ENCODE data around the gene SLC22A14. TPM values are rescaled to one million over a fixed set of nuclear protein-coding genes. Genes with fewer than 3 reads are reported as not detected.
A peak's percentile ranks its signal among the peaks of the same experiment; 100 is the strongest.
"Not testable (repeated sequence)": the region's sequence is repeated elsewhere in the genome, so short reads cannot be mapped to it uniquely, and the experiment has no call there.

Gene SLC22A14
- total RNA-seq, 2 donors from 2014 or later = 0.28 TPM; not detected in 1

- Mint-ChIP-seq H3K4me3 (no peak overlapping the region), H3K27ac (no peak overlapping the region), H3K9me3 (no peaks in the 10 kb centered on the region), H3K27me3 (peaks cover 12 to 25% of the 10 kb centered on the region in 2 donors), H3K4me1 (ENCODE audit: low read depth in 2 of 2) (no peaks in the 10 kb centered on the region), H3K36me3 (no peaks in the 10 kb centered on the region)
- ATAC-seq (no peak), DNase-seq (ENCODE audit: low spot score) (no peak)
These were observed 31.2 kb downstream of the SLC22A14 start for GRCh38 chr3:38313263-38313662.

- ATAC-seq = no peak
- Mint-ChIP-seq H3K4me3 (no peak overlapping the region), H3K36me3 (no peaks in the 10 kb centered on the region), H3K27ac (no peak overlapping the region), H3K9me3 (no peaks in the 10 kb centered on the region), H3K27me3 (peaks cover 12 to 21% of the 10 kb centered on the region in 2 donors), H3K4me1 (ENCODE audit: low read depth in 2 of 2) (no peaks in the 10 kb centered on the region)
- no peak for DNase-seq (ENCODE audit: low spot score)
These were observed 31.6 kb downstream of the SLC22A14 start for GRCh38 chr3:38313695-38314094.

- Mint-ChIP-seq H3K4me1 (ENCODE audit: low read depth in 2 of 2) (no peaks in the 10 kb centered on the region), H3K4me3 (no peak overlapping the region), H3K36me3 (no peaks in the 10 kb centered on the region), H3K9me3 (no peaks in the 10 kb centered on the region), H3K27ac (no peak overlapping the region), H3K27me3 (peaks cover 9 to 16% of the 10 kb centered on the region in 2 donors)
- DNase-seq (ENCODE audit: low spot score) = no peak
- no peak for ATAC-seq
These were observed 32.1 kb downstream of the SLC22A14 start for GRCh38 chr3:38314112-38314763.

GRCh38 chr3:38314764-38315487 lies 32.8 kb downstream of the SLC22A14 start:
- H3K9me3 Mint-ChIP-seq = no peaks in the 10 kb centered on the region
- H3K4me3 Mint-ChIP-seq = no peak overlapping the region
- H3K4me1 Mint-ChIP-seq (ENCODE audit: low read depth in 2 of 2) = no peaks in the 10 kb centered on the region
- ATAC-seq (no peak), DNase-seq (ENCODE audit: low spot score) (no peak)
- H3K27ac Mint-ChIP-seq = no peak overlapping the region
- no peaks in the 10 kb centered on the region for H3K36me3 Mint-ChIP-seq
- H3K27me3 Mint-ChIP-seq = peaks cover 5 to 10% of the 10 kb centered on the region in 2 donors

GRCh38 chr3:38315488-38316230 lies 33.6 kb downstream of the SLC22A14 start:
- Mint-ChIP-seq H3K4me1 (ENCODE audit: low read depth in 2 of 2) (no peaks in the 10 kb centered on the region), H3K9me3 (no peaks in the 10 kb centered on the region), H3K36me3 (no peaks in the 10 kb centered on the region), H3K27ac (no peak overlapping the region), H3K4me3 (no peak overlapping the region), H3K27me3 (peaks cover 5 to 10% of the 10 kb centered on the region in 2 donors)
- no peak for DNase-seq (ENCODE audit: low spot score)
- no peak for ATAC-seq

DNA sequence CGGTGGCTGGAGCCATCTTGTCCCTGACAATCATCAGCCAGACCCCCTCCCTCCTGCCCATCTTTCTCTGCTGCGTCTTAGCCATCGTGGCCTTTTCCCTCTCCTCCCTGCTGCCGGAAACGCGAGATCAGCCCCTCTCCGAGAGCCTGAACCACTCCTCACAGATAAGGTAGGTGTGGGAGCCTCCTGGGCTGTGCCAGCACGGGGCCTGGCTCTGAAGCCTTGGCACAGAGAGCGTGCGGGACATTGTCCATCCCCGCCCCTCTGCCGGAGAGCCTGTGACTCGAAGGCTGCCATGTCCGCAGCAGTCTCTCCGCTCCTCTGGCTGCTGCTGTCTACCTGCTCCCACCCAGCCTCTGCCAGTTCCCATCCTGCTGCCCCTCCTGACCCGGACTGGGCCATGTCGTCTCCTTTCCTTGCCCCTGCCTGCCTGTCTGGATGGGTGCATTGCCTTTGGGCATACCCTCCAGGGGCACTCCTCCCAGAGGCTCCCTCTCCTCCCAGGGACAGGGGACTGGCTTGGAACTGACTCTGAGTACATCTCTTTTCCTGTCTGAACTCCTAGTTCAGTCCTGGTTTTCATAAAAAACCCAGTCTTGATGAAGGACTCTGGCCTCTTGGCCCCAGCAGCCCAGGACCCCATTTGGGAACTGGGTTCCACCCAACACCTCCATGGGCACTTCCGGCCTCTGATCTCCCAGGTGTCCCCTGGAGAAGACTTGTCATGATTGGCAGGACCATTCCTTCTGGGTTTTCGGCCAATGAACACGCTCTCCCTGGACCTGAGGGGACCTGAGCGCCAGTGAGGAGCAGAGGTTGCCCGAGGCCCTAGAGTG lies 34.5 kb downstream of the SLC22A14 start:
- no peaks in the 10 kb centered on the region for H3K4me1 Mint-ChIP-seq (ENCODE audit: low read depth in 2 of 2)
- H3K27me3 Mint-ChIP-seq = peaks cover 5 to 10% of the 10 kb centered on the region in 2 donors
- H3K27ac Mint-ChIP-seq = no peak overlapping the region
- DNase-seq (ENCODE audit: low spot score) (no peak), ATAC-seq (no peak)
- H3K4me3 Mint-ChIP-seq = no peak overlapping the region
- no peaks in the 10 kb centered on the region for H3K9me3 Mint-ChIP-seq
- no peaks in the 10 kb centered on the region for H3K36me3 Mint-ChIP-seq

DNA sequence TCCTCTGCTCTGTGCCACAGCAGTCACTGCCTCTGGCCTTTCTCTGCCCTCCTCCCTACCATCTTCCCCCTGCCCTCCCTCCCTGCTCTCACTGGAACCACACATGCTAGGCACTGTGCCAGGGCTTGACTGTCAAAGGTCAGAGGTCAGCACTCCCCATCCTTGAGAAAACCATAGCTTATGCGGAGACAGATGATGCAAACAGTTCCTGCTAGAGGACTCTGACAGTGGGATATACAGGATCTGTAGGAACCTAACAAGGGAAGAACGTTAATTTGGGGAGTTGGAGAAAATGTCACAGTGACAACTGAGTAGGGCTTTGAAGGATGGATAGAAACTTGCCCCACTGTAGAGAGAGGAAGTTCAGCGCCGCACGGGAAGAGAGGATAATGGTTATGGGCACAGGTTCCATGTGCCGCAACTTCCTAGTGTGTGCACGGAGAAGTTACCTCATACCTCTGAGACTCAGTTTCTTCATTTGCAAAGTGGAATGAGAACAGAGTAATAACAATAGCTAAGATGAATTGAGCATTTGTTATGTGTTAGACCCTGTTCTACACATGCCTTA lies 35.2 kb downstream of the SLC22A14 start:
- no peaks in the 10 kb centered on the region for H3K9me3 Mint-ChIP-seq
- no peak overlapping the region for H3K4me3 Mint-ChIP-seq

DNA sequence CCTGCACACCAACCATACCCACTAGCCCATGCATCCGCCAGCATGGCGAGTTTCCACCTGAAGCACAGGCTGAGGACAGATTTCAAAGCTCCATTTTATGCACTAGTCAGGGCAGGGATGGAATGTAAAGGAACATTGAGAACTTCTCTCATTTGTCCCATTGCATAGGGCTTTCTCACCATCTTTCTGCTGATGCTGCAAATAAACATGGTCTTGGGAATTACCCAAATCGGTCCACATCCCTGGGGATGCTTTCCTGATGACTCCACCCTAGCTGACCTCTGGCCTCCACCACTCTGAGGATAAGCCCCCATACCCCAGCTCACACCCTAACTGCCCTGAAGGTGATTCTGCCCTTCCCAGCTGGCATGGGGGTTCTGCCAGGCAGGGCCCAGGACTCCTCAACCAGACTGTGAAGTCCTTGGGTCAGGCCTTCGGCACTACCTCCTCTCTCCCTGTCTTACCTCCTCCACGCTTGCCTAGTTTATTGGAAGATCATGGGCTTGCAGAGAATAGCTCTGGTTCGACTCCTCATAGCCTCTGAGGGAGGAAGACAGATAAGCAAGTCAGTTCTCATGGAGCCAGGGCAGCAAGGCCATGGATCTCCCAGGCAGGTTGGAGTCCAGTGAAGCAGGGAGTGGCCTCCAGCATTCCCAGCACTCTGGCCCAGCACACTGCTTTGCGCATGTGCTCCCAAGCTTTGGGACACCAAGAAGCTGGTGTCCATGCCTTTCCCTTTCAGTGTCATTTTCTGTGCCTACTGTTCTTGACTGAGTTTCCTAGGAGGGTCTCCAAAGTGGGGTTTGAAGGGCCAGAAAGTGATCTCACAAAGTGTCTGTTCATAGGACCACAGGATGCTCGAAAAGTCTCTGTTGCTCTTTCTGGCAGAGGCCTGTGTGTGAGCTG lies 36.9 kb downstream of the SLC22A14 start:
- no peaks in the 10 kb centered on the region for H3K4me1 Mint-ChIP-seq (ENCODE audit: low read depth in 2 of 2)
- peaks cover 3 to 6% of the 10 kb centered on the region in 2 donors for H3K27me3 Mint-ChIP-seq
- no peaks in the 10 kb centered on the region for H3K9me3 Mint-ChIP-seq
- ATAC-seq (no peak), DNase-seq (ENCODE audit: low spot score) (no peak)
- no peak overlapping the region for H3K27ac Mint-ChIP-seq
- H3K4me3 Mint-ChIP-seq = no peak overlapping the region
- H3K36me3 Mint-ChIP-seq = no peaks in the 10 kb centered on the region

More for the DNA sequence above, 35.2 kb downstream of the SLC22A14 start:
- Mint-ChIP-seq H3K4me1 (ENCODE audit: low read depth in 2 of 2) (no peaks in the 10 kb centered on the region), H3K27ac (no peak overlapping the region), H3K36me3 (no peaks in the 10 kb centered on the region), H3K27me3 (peaks cover 3 to 5% of the 10 kb centered on the region in 2 donors)
- ATAC-seq = peak in 1 of 2 donors; percentile 20
- no peak for DNase-seq (ENCODE audit: low spot score)

DNA sequence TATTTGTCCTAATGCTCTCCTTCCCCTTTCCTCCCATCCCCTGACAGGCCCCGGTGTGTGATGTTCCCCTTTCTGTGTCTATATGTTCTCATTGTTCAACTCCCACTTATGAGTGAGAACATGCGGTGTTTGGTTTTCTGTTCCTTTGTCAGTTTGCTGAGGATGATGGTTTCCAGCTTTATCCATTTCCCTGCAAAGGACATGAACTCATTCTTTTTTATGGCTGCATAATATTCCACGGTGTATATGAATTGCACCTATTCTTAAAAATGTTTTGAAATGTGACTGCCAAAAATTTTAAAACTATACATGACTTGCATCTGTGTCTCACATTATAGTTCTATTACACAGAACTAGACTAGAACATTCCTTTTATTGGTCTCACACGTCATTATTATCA lies 38.5 kb downstream of the SLC22A14 start:
- not testable (repeated sequence) for H3K36me3 Mint-ChIP-seq; H3K9me3 Mint-ChIP-seq; H3K27ac Mint-ChIP-seq; H3K4me3 Mint-ChIP-seq; H3K4me1 Mint-ChIP-seq (ENCODE audit: low read depth in 2 of 2); DNase-seq (ENCODE audit: low spot score); ATAC-seq
- peaks cover 10 to 11% of the 10 kb centered on the region in 2 donors for H3K27me3 Mint-ChIP-seq

- no peaks in the 10 kb centered on the region for H3K9me3 Mint-ChIP-seq
- no peak overlapping the region for H3K27ac Mint-ChIP-seq
- ATAC-seq (no peak), DNase-seq (ENCODE audit: low spot score) (no peak)
- H3K27me3 Mint-ChIP-seq = peaks cover 10 to 17% of the 10 kb centered on the region in 2 donors
- H3K4me1 Mint-ChIP-seq (ENCODE audit: low read depth in 2 of 2) = no peaks in the 10 kb centered on the region
- H3K36me3 Mint-ChIP-seq = no peaks in the 10 kb centered on the region
- H3K4me3 Mint-ChIP-seq = no peak overlapping the region
These were observed 41.0 kb downstream of the SLC22A14 start for GRCh38 chr3:38323060-38323459.

GRCh38 chr3:38325256-38325655 lies 43.2 kb downstream of the SLC22A14 start:
- Mint-ChIP-seq H3K36me3 (no peaks in the 10 kb centered on the region), H3K4me3 (no peak overlapping the region), H3K4me1 (ENCODE audit: low read depth in 2 of 2) (no peaks in the 10 kb centered on the region), H3K9me3 (no peaks in the 10 kb centered on the region), H3K27me3 (peaks cover 10 to 17% of the 10 kb centered on the region in 2 donors), H3K27ac (no peak overlapping the region)
- ATAC-seq (no peak), DNase-seq (ENCODE audit: low spot score) (no peak)

DNA sequence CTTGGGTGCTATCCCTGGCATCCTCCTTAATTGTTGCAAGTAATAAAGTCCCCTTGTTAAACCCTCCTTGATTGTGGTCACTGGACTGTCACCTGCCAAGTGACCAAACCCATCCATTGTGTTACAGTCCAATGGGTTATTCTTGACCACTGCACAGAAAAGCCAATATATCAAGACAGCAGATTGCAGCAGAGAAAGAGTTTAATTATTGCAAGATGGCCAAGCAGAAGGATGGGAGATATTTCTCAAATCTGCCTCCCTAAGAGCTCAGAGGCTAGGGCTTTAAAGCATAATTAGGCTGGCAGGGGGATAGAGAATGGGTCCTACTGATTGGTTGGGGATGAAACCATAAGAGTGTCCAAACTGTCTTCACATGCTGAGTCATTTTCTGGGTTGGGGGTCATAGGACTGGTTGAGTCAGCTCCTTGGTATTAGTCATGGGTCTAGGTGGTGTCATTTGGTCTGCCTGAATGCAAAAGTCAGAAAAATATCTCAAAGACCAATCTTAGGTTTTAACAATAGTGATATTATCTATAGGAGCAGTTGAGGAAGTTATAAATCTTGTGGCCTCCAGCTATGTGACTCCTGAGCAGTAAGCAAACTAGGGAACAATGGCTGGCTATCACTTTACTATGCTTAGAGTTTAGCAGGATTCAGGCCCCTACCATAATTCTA lies 45.4 kb downstream of the SLC22A14 start:
- H3K9me3 Mint-ChIP-seq = no peaks in the 10 kb centered on the region
- no peak overlapping the region for H3K27ac Mint-ChIP-seq
- no peaks in the 10 kb centered on the region for H3K4me1 Mint-ChIP-seq (ENCODE audit: low read depth in 2 of 2)
- peaks cover 10 to 17% of the 10 kb centered on the region in 2 donors for H3K27me3 Mint-ChIP-seq
- H3K4me3 Mint-ChIP-seq = no peak overlapping the region
- peak; percentile 76 to 88 for ATAC-seq
- no peaks in the 10 kb centered on the region for H3K36me3 Mint-ChIP-seq
- DNase-seq (ENCODE audit: low spot score) = no peak

Measured in natural killer cell treated with Interleukin-12 subunit alpha and Interleukin-12 subunit beta and Interleukin-15 and Interleukin-18, amount 100 ng/mL, for 72 hours (primary cell).